Epithelial cell of esophagus (primary cell): ENCODE results near the gene PARP15.
A peak's percentile ranks its signal among the peaks of the same experiment; 100 is the strongest.

Source experiments
- DNase-seq: peaks from one replicate; pipeline ENCODE4 v3.0.0; 2010; ENCODE audit warnings: low read depth
- H3K4me3 ChIP-seq: 2 replicates; pipeline ENCODE4 v1.5.1; 2011; ENCODE audit warnings: mild to moderate bottlenecking, low read length, control low read depth
- TF ChIP-seq, protein P1 (sequence below): IDR thresholded peaks from 2 replicates; pipeline ENCODE4 v1.5.1; 2011; ENCODE audit warnings: low read depth, mild to moderate bottlenecking, low read length, control low read depth, inconsistent platforms; ENCODE audit not compliant: insufficient read depth; ENCODE audit errors: missing control alignments

The PARP15 gene

DNA sequence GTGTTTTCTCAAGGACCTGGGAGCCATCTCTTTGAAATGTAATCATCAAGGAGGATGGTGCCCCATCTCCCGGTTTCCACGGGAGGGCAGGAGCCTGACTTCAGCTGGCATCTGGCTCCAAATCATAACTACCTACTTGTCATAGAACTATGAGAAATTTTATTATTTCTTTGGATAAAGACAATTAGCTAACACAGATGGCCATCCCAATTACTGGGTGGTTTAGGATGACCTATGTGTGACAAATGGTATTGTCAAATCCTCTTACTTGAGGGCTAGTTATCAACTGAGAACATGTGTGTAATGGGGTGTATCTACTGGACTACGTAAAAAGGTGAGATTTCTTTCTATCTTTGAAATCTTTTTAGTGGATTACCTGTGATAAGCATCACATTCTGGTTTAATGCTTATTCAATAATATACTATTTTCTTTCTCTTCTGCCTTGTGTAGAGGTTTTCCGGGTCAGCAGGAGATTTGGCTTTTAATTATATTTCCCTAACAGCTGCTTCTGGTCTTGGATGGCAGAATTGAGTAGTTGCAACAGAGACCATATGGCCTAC is 87.9 kb downstream of the PARP15 start:
- TF ChIP-seq, protein P1, sequence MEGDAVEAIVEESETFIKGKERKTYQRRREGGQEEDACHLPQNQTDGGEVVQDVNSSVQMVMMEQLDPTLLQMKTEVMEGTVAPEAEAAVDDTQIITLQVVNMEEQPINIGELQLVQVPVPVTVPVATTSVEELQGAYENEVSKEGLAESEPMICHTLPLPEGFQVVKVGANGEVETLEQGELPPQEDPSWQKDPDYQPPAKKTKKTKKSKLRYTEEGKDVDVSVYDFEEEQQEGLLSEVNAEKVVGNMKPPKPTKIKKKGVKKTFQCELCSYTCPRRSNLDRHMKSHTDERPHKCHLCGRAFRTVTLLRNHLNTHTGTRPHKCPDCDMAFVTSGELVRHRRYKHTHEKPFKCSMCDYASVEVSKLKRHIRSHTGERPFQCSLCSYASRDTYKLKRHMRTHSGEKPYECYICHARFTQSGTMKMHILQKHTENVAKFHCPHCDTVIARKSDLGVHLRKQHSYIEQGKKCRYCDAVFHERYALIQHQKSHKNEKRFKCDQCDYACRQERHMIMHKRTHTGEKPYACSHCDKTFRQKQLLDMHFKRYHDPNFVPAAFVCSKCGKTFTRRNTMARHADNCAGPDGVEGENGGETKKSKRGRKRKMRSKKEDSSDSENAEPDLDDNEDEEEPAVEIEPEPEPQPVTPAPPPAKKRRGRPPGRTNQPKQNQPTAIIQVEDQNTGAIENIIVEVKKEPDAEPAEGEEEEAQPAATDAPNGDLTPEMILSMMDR = no peak
- no peak for DNase-seq
- H3K4me3 ChIP-seq = no peak overlapping the region

DNA sequence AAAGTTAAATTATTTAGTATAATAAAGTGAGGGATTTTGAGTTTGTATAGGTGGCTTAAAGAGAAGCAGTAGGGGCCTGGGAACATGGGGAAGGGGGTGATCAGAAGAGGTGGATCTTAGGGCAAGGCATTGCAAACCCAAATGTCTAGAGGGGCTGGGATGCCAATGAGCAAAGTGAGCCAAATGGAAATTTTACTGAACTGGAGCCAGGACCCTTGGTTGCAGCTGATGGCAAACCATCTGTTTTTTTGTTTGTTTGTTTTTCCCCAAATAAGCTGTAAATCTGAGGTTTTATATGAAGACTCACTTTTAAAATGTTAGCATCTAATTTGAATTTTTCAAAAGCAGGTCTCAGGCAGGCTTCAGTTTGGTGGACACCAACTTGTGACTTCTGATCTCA is 88.4 kb downstream of the PARP15 start:
- TF ChIP-seq, protein P1 = no peak
- H3K4me3 ChIP-seq = no peak overlapping the region
- no peak for DNase-seq

GRCh38 chr3:122668930-122669730 is 91.7 kb downstream of the PARP15 start:
- no peak overlapping the region for H3K4me3 ChIP-seq
- peak; percentile 40 for DNase-seq
- TF ChIP-seq, protein P1 = no peak

GRCh38 chr3:122671553-122671952 is 94.1 kb downstream of the PARP15 start:
- TF ChIP-seq, protein P1 = no peak
- DNase-seq = no peak
- no peak overlapping the region for H3K4me3 ChIP-seq

GRCh38 chr3:122674339-122674738 is 96.9 kb downstream of the PARP15 start:
- TF ChIP-seq, protein P1 = no peak
- DNase-seq = no peak
- no peak overlapping the region for H3K4me3 ChIP-seq

GRCh38 chr3:122676759-122677158 is 99.3 kb downstream of the PARP15 start:
- DNase-seq = peak; percentile 17
- no peak overlapping the region for H3K4me3 ChIP-seq
- TF ChIP-seq, protein P1 = no peak

- TF ChIP-seq, protein P1 = no peak
- H3K4me3 ChIP-seq = no peak overlapping the region
- peak; percentile 59 for DNase-seq
Observed at GRCh38 chr3:122677216-122677615, 99.8 kb downstream of the PARP15 start.
